ENCODE measurements around the gene CLTCL1. TPM values are rescaled to one million over a fixed set of nuclear protein-coding genes. Genes with fewer than 3 reads are reported as not detected.

The CLTCL1 gene
- total and polyA plus RNA-seq, 9 of the 15 experiments (the other 6 are each of a cell fraction or from before 2014, with no cell fraction given), result 1.1 to 11.7 (median 5.0) TPM

DNA sequence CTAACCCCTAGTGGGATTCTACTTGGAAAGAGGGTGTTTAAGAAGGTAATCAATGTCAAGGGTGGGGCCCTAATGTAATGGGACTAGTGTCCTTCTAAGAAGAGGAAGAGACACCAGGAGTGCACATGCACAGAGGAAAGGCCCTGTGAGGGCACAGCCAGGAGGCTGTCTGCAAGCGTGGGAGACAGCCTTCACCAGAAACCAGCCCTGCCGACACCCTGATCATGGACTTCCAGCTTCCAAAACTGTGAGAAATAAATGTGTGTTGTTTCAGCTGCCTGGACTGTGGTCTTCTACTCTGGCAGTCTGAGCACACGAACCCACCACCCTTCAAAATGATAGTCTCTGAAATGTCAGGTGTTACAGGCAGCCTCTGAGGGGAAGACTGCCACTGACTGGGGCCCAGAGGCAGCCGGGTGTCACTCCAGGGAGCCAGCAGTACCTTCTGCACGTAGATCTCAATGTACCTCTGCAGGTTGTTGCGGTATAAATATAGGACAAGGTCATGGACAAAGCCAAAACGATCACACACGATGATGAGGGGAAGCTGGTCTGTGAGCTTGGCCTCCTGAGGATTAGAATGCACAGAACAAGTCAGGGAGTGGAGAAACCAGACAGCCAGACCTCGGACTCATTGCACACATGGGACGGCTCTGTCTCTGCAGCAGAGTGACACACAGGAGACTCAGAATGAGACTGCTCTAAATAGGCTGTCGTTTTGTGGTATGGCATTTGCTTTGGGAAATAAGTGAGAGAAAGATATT is 69.1 kb downstream of the CLTCL1 start (continued):
- TF ChIP-seq, protein P1, sequence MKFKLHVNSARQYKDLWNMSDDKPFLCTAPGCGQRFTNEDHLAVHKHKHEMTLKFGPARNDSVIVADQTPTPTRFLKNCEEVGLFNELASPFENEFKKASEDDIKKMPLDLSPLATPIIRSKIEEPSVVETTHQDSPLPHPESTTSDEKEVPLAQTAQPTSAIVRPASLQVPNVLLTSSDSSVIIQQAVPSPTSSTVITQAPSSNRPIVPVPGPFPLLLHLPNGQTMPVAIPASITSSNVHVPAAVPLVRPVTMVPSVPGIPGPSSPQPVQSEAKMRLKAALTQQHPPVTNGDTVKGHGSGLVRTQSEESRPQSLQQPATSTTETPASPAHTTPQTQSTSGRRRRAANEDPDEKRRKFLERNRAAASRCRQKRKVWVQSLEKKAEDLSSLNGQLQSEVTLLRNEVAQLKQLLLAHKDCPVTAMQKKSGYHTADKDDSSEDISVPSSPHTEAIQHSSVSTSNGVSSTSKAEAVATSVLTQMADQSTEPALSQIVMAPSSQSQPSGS (CRISPR knock-in tag; IDR thresholded peaks at IDR 0.05), result peak; percentile 22; the same call in 1 of the 2 replicates
- TF ChIP-seq ZNF165 (CRISPR knock-in tag; IDR thresholded peaks at IDR 0.05; ENCODE audit: borderline replicate concordance) (no peak), ZNF778 (CRISPR knock-in tag; IDR thresholded peaks at IDR 0.05) (no peak), GABPA (tag; conservative IDR thresholded peaks at IDR 0.05; ENCODE audit: low read depth) (no peak), DIDO1 (tag; IDR thresholded peaks at IDR 0.05; ENCODE audit: low read depth) (no peak), IRF2 (CRISPR knock-in tag; IDR thresholded peaks at IDR 0.05) (peak; percentile 89; the same call in 1 of the 2 replicates), RBM25 (IDR thresholded peaks at IDR 0.05; ENCODE audit: low read depth, low read length, severe bottlenecking) (no peak), LCOR (CRISPR knock-in tag; IDR thresholded peaks at IDR 0.05) (0 out of 2 replicates have a peak, but pooled peaks have one; percentile 60), KLF1 (tag; IDR thresholded peaks at IDR 0.05) (no peak), RCOR1 (IDR thresholded peaks at IDR 0.05; ENCODE audit: borderline replicate concordance in 1 of 2, low read depth in 2 of 2, low read length in 2 of 2) (no peak), KLF10 (CRISPR knock-in tag; IDR thresholded peaks at IDR 0.05) (no peak), TGIF2 (CRISPR knock-in tag; IDR thresholded peaks at IDR 0.05) (0 out of 2 replicates have a peak, but pooled peaks have one; percentile 55), CXXC5 (CRISPR knock-in tag; IDR thresholded peaks at IDR 0.05) (no peak), RB1 (IDR thresholded peaks at IDR 0.05; ENCODE audit: low read depth) (no peak), SRF (CRISPR knock-in tag; IDR thresholded peaks at IDR 0.05) (no peak), ZFP30 (CRISPR knock-in tag; IDR thresholded peaks at IDR 0.05; ENCODE audit: borderline replicate concordance) (no peak), ZNF282 (CRISPR knock-in tag; IDR thresholded peaks at IDR 0.05) (peak; percentile 86; the same call in 1 of the 2 replicates), MED1 (CRISPR knock-in tag; IDR thresholded peaks at IDR 0.05; ENCODE audit: borderline replicate concordance) (no peak), ARID2 (IDR thresholded peaks at IDR 0.05) (no peak), CBX3 (IDR thresholded peaks at IDR 0.05; ENCODE audit: borderline replicate concordance in 1 of 2, low read length in 2 of 2) (peak in 1 of 2 experiments; percentile 23; a peak in 1 of 3 replicates), ZNF143 (CRISPR knock-in tag; IDR thresholded peaks at IDR 0.05) (no peak), FOXA3 (CRISPR knock-in tag; conservative IDR thresholded peaks at IDR 0.05 in 1 of 2, IDR thresholded peaks at IDR 0.05 in 1 of 2) (peak in 1 of 2 experiments; percentile 38; a peak in 1 of 4 replicates)
- TF ChIP-seq, protein P2, sequence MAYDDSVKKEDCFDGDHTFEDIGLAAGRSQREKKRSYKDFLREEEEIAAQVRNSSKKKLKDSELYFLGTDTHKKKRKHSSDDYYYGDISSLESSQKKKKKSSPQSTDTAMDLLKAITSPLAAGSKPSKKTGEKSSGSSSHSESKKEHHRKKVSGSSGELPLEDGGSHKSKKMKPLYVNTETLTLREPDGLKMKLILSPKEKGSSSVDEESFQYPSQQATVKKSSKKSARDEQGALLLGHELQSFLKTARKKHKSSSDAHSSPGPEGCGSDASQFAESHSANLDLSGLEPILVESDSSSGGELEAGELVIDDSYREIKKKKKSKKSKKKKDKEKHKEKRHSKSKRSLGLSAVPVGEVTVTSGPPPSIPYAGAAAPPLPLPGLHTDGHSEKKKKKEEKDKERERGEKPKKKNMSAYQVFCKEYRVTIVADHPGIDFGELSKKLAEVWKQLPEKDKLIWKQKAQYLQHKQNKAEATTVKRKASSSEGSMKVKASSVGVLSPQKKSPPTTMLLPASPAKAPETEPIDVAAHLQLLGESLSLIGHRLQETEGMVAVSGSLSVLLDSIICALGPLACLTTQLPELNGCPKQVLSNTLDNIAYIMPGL (CRISPR knock-in tag; IDR thresholded peaks at IDR 0.05), result no peak
- TF ChIP-seq, protein P3, sequence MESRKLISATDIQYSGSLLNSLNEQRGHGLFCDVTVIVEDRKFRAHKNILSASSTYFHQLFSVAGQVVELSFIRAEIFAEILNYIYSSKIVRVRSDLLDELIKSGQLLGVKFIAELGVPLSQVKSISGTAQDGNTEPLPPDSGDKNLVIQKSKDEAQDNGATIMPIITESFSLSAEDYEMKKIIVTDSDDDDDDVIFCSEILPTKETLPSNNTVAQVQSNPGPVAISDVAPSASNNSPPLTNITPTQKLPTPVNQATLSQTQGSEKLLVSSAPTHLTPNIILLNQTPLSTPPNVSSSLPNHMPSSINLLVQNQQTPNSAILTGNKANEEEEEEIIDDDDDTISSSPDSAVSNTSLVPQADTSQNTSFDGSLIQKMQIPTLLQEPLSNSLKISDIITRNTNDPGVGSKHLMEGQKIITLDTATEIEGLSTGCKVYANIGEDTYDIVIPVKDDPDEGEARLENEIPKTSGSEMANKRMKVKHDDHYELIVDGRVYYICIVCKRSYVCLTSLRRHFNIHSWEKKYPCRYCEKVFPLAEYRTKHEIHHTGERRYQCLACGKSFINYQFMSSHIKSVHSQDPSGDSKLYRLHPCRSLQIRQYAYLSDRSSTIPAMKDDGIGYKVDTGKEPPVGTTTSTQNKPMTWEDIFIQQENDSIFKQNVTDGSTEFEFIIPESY (CRISPR knock-in tag; IDR thresholded peaks at IDR 0.05), result no peak
